GM13976 (cell line): Measurements from ENCODE around the gene LRMDA.

Source experiments
- DNase-seq: peaks from one replicate; pipeline ENCODE4 v3.0.0; 2012; ENCODE audit warnings: low spot score
- in situ Hi-C: fragments of 300-500 bp; cut with MboI; formaldehyde crosslinking; loops from one replicate; pipeline ENCODE4 v1.12.0; 2022; ENCODE audit warnings: low sequenced_read_pairs, mixed read lengths, inconsistent platforms; ENCODE audit not compliant: unreplicated experiment
- TF ChIP-seq, protein P1 (sequence below): IDR thresholded peaks from 2 replicates; pipeline ENCODE4 v1.5.1; 2012; ENCODE audit warnings: borderline replicate concordance, mild to moderate bottlenecking; ENCODE audit not compliant: insufficient read depth; ENCODE audit errors: extremely low read depth, missing control alignments, control extremely low read depth

The LRMDA gene

GRCh38 chr10:75696536-75696935 lies 265.1 kb downstream of the LRMDA start:
- in situ Hi-C loops = no loop called here
- TF ChIP-seq, protein P1, sequence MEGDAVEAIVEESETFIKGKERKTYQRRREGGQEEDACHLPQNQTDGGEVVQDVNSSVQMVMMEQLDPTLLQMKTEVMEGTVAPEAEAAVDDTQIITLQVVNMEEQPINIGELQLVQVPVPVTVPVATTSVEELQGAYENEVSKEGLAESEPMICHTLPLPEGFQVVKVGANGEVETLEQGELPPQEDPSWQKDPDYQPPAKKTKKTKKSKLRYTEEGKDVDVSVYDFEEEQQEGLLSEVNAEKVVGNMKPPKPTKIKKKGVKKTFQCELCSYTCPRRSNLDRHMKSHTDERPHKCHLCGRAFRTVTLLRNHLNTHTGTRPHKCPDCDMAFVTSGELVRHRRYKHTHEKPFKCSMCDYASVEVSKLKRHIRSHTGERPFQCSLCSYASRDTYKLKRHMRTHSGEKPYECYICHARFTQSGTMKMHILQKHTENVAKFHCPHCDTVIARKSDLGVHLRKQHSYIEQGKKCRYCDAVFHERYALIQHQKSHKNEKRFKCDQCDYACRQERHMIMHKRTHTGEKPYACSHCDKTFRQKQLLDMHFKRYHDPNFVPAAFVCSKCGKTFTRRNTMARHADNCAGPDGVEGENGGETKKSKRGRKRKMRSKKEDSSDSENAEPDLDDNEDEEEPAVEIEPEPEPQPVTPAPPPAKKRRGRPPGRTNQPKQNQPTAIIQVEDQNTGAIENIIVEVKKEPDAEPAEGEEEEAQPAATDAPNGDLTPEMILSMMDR = no peak
- no peak for DNase-seq

DNA sequence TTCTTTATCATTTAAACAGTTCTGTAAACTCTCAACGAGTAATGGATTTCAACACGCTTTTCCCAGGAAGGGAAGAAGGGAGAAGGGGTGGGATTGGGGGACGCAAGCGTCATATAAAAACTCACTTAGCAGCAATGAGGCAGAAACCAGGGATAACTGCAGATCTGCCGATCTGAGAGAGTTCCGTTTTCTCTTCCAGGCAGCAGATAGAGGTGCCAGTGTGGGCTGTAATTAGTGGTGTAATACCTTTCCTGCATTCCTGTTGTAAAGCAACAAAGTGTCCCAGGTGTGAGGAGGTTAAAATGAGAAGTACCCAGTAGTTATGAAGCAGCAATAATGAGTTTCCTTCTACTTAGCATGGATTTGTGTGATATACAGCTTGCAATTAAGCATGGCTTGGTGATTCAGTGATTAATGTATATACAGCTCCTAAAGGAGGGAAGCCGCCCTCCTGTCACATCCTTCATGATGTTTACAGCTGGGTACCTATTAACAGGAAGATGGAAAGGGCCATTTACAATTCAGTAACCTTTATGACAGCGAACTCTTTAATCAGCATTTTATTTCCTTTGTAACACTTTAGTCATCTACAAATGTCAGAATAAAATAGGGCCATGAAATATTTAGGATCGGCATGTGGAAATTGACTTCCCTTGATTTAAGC lies 271.9 kb downstream of the LRMDA start:
- DNase-seq = no peak
- in situ Hi-C loops = no loop called here
- TF ChIP-seq, protein P1 = no peak

- TF ChIP-seq, protein P1 = no peak
- DNase-seq = no peak
- in situ Hi-C loops = no loop called here
Measured at GRCh38 chr10:75705426-75705825, 274.0 kb downstream of the LRMDA start.

DNA sequence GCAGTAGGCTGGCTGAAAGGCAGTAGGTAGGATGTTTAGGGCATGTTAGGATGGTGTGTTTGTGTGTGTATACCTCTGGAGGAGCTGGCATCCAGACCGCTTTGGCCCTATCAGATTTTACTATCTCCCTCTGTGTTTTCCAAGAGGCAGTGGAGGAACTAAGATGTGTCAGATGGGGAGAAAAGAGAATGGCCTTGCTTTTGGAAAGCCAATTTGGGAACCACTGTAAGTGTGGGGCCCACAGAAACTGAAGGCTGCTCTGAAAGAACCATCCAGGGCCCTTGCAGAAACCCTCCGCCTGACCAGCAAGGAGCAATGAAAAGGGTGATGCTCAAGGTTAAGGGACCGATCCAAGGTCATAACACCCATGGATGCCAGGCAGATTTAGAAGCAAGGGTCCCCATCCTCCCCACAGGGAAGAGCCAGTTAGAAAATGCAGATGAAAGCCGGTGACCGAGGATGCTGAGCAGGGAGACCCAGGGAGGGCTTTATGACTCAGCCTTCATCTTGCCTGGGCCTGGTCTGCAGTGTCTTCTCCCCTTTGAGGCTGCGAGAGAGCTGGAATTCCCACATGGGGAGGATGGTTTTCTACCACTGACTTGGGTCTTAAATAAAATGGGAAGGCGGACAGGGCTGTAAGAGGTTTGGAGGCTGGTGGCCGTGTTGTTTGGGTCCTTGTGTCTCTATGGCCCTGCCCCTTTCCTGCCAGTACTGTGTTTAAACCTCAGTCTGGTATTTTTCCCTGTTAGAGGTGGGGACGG lies 275.8 kb downstream of the LRMDA start:
- no peak for DNase-seq
- in situ Hi-C loops = no loop called here

DNA sequence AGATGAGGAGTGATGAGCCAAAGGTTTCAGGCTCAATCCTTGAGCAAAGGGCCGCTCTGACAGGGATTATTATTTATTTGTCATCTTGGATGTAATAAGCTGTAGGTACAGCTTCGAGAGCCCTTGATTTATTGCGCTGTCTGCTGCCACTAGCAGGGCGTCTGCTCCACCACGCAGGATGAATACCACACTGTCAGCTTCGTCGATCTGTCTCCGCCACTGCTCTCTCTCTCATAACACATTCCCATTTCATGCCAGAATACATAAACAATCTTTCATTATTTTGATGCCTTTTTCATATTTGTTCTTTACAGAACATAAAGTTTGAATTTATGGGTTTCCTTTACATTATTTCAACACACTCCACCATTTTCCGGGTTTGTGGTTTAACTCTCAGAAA lies 276.6 kb downstream of the LRMDA start:
- no peak for DNase-seq
- TF ChIP-seq, protein P1 = no peak
- in situ Hi-C loops = no loop called here

More for the DNA sequence above, 275.8 kb downstream of the LRMDA start:
- TF ChIP-seq, protein P1 = no peak

DNA sequence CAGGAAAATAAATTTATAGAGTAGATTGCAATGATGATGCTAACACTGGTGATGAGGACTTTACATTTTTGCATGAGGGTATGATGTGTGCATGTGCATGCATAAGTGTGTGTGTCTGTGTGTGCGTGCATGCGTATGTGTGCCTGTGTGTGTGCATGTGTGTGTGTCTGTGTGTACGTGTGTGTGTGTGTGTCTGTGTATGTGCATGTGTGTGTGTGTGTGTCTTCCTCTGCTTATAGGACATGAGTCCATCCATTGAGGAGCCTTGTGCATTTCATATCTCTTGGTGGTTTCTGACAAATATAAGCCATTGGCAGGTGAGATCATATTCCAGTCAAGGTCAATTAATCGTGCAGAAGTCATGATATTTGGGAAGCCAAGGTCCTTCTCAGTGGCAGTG lies 277.8 kb downstream of the LRMDA start:
- DNase-seq = no peak
- in situ Hi-C loops = no loop called here
- TF ChIP-seq, protein P1 = no peak
